GM12864 (cell line): Measurements from ENCODE around the gene ZCCHC14.

Source experiments
- DNase-seq: peaks from one replicate; pipeline ENCODE4 v3.0.0-alpha.2; 2011; ENCODE audit warnings: low read depth
- H3K4me3 ChIP-seq: 2 replicates; pipeline ENCODE4 v1.5.1; 2011; ENCODE audit warnings: mild to moderate bottlenecking, low read depth, low read length, control low read depth
- TF ChIP-seq, protein P1 (sequence below): IDR thresholded peaks from 2 replicates; pipeline ENCODE4 v1.5.1; 2011; ENCODE audit warnings: low read depth, mild to moderate bottlenecking, moderate library complexity, low read length, control low read depth, inconsistent platforms; ENCODE audit errors: missing control alignments

Gene ZCCHC14

DNA sequence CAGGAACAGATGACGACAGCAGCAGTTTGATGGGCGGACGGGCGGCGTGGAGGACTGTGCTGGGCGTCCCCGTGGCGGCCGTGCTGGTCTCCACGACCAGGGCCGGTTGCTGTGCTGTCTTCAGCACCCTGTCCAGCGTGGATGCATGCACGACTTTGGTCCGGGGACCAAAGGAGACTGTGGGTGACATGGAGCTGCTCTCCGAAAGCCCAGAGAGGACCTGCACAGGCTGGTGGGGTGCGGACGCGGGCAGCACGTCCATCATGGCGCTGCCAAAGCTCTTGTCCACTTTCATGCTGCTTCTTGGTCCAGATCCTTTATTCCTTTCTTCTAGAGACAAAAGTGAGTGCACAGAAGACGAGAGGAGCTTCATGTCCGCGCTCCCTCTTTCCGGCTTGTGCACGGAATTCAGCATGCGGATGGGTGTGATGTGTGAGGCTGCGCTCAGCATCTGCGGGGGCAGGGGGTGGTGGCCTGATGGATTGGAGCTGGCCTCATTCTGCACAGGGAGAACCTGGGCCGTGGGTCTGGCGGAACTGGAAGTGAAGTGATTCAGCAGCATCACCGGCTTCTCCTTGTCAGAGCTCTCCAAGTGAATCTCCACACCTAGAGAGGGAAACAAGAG lies 80.3 kb downstream of the ZCCHC14 start:
- TF ChIP-seq, protein P1, sequence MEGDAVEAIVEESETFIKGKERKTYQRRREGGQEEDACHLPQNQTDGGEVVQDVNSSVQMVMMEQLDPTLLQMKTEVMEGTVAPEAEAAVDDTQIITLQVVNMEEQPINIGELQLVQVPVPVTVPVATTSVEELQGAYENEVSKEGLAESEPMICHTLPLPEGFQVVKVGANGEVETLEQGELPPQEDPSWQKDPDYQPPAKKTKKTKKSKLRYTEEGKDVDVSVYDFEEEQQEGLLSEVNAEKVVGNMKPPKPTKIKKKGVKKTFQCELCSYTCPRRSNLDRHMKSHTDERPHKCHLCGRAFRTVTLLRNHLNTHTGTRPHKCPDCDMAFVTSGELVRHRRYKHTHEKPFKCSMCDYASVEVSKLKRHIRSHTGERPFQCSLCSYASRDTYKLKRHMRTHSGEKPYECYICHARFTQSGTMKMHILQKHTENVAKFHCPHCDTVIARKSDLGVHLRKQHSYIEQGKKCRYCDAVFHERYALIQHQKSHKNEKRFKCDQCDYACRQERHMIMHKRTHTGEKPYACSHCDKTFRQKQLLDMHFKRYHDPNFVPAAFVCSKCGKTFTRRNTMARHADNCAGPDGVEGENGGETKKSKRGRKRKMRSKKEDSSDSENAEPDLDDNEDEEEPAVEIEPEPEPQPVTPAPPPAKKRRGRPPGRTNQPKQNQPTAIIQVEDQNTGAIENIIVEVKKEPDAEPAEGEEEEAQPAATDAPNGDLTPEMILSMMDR = no peak
- DNase-seq = no peak
- H3K4me3 ChIP-seq = no peak overlapping the region

DNA sequence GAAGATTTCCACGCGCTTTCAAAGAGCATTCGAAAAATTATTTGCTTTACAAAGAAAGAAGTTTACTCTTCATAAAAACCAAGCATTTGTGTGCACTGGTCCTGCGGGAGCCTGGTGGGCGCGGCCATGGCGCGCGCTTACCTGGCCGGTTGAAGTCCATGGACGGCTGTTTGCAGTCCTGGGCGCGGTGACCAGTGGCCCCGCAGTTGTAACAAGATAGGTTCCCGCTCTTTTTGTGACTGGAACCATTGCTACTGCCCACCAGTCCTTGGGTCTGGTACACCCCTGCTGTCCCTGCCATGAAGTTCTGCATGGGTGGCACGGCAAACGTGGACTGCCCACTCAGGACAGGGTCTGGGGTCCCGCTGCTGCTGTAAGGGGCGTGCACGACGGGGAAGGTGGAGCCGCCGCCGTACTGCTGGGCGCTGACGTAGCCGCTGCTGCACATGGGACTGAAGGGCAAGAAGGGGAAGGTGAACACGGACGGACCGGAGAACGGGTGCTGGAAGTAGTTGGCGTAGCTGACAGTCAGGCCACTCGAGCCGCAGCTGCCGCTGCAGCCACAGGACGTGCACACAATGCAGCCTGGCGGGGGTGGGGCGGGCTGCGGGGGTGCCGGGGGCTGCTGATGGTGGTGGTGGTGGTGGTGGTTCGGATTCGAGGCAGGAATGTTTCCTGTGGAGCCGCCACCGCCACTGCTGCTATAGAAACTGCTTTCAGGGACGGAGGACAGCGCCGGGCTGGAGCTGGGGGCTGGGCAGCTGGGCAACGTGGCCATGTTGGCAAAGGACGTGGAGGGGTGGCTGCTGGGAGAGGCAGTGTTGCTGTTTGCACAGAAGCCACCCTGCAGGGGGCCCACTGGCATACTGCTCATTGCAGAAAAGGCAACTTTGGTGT lies 81.2 kb downstream of the ZCCHC14 start:
- H3K4me3 ChIP-seq = no peak overlapping the region
- TF ChIP-seq, protein P1 = no peak
- no peak for DNase-seq

DNA sequence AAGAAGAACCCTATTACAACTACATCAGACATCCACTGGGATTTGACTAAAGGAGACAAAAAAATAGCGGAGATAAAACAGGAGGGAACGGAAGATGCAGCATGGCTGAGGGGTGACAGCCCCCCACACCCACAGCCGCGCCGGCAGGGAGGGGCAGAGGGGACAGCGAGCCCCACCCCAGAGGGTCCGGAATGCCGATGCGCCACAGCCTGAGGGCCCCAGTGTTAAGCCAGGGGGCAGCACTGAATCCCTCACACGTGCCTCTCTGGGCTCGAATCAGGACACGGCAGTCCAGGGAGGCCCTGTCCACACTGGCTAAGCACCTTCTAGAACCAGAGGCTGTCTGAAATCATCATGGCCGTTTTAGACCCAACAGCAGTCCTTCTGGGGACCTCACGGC lies 81.9 kb downstream of the ZCCHC14 start:
- DNase-seq = no peak
- TF ChIP-seq, protein P1 = no peak
- H3K4me3 ChIP-seq = no peak overlapping the region

DNA sequence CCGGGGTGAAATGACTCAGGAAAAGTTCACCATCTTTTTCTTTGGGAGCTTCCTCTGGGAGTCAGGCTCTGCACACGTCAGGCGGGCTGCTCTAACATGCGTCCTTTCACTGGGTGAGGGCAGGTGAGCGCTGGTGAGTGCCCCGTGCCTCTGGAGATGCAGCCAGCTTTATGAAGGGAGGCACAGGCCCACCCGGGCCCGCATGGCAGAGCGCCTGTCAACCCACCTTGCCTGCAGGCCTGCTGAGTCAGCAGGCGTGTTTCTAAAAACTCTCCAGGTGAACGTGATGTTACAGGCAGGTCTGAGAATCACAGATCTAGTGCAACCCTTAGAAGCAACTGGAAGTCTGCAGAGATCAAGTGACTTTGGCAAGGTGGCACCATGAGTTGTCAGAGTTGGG lies 82.3 kb downstream of the ZCCHC14 start:
- no peak for DNase-seq
- H3K4me3 ChIP-seq = no peak overlapping the region
- TF ChIP-seq, protein P1 = no peak

DNA sequence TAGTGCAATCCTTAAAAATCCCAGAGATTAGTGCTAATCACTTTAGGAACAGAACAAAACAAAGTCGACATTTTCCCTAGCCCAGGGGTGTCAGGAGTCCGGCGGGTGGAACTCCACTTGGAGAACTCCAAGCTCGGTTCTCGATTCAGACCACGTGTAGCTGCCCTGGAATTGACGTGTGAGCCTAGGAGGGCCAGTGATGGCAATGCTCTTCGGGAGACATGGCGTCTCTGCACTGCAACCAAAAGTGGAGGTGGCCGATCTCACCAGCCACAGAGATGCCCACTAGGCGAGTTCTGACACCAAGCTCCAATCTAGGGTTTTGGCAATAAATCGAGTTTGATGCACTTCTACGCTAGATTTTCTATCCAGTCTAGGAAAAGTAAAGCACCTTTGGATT lies 83.0 kb downstream of the ZCCHC14 start:
- no peak for DNase-seq
- H3K4me3 ChIP-seq = no peak overlapping the region
- TF ChIP-seq, protein P1 = no peak

DNA sequence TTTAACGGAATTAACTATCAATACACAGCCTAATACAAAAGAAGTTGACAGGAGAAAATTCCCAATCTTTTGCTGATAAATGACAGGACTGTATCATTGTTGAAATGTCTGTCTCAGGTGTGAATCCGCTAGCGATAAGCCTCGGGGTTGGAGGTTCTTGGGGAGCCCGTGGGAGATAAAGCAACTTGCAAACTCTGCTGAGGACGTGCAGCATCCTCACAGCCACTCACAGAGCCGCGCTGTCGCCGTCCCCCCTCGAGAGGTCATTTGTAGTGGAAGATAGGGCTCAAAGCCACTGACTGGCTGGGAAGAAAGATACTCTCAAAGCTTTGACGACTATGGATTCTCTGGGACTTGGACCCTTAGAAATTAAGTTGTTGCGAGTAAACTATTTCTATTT lies 83.7 kb downstream of the ZCCHC14 start:
- TF ChIP-seq, protein P1 = no peak
- no peak for DNase-seq
- no peak overlapping the region for H3K4me3 ChIP-seq
